Liver (tissue), 9 donors: Measurements from ENCODE around the gene DUSP16. TPM values are rescaled to one million over a fixed set of nuclear protein-coding genes. Genes with fewer than 3 reads are reported as not detected.

ENCODE experiments used
- DNase-seq: peaks from one replicate; pipeline ENCODE4 v3.0.0-alpha.2; 2017; ENCODE audit warnings: low spot score
- H3K27ac ChIP-seq, 2 donors: one replicate each; pipeline ENCODE4 v1.7.0; 2013; ENCODE audit warnings: inconsistent platforms in 2 of 2, low read length in 2 of 2, control low read depth in 1 of 2, low read depth in 1 of 2, mild to moderate bottlenecking in 1 of 2
- H3K27me3 ChIP-seq, 4 donors: one replicate each; pipeline versions ENCODE4 v1.6.1 to v1.7.0; 2013; ENCODE audit warnings: low read length in 3 of 4, inconsistent platforms in 1 of 4, mild to moderate bottlenecking in 1 of 4, moderate library complexity in 1 of 4; ENCODE audit not compliant: control insufficient read depth in 4 of 4, insufficient read depth in 4 of 4
- H3K36me3 ChIP-seq, 4 donors: one replicate each; pipeline versions ENCODE4 v1.6.1 to v1.7.0; 2013; ENCODE audit warnings: low read length in 3 of 4, mild to moderate bottlenecking in 3 of 4, low read depth in 1 of 4, moderate library complexity in 1 of 4; ENCODE audit not compliant: control insufficient read depth in 4 of 4, insufficient read depth in 3 of 4
- H3K4me1 ChIP-seq, 4 donors: one replicate each; pipeline versions ENCODE4 v1.6.1 to v1.7.0; 2013; ENCODE audit warnings: low read length in 3 of 4, mild to moderate bottlenecking in 3 of 4, moderate library complexity in 1 of 4; ENCODE audit not compliant: control insufficient read depth in 4 of 4, insufficient read depth in 4 of 4
- H3K4me3 ChIP-seq, 3 donors: one replicate each; pipeline versions ENCODE4 v1.6.1 to v1.7.0; 2013; ENCODE audit warnings: low read length in 3 of 3, control low read depth in 1 of 3, low read depth in 1 of 3, mild to moderate bottlenecking in 1 of 3
- H3K9ac ChIP-seq, 2 donors: one replicate each; pipeline ENCODE4 v1.7.0; 2013; ENCODE audit warnings: low read length in 2 of 2, mild to moderate bottlenecking in 2 of 2, moderate library complexity in 2 of 2, control low read depth in 1 of 2, low read depth in 1 of 2
- H3K9me3 ChIP-seq, 4 donors: one replicate each; pipeline versions ENCODE4 v1.6.1 to v1.7.0; 2013; ENCODE audit warnings: low read length in 3 of 4; ENCODE audit not compliant: control insufficient read depth in 4 of 4
- ATF3 ChIP-seq: IDR thresholded peaks from 2 replicates; pipeline ENCODE4 v1.6.1; 2016; ENCODE audit warnings: antibody characterized with exemption
- CTCF ChIP-seq: fragments of 150-350 bp; IDR thresholded peaks from 2 replicates; pipeline ENCODE4 v1.5.1; 2017; ENCODE audit warnings: improper control_type of control experiment, low read depth, low read length; ENCODE audit not compliant: missing input control
- EGR1 ChIP-seq, 2 donors: IDR thresholded peaks; 2 replicates each; pipeline ENCODE4 v1.6.1; 2016 to 2018; ENCODE audit warnings: antibody characterized with exemption in 2 of 2, low read depth in 2 of 2
- FOXA1 ChIP-seq: IDR thresholded peaks from 2 replicates; pipeline ENCODE4 v1.6.1; 2016; ENCODE audit warnings: antibody characterized with exemption
- FOXA2 ChIP-seq: IDR thresholded peaks from 2 replicates; pipeline ENCODE4 v1.6.1; 2016; ENCODE audit warnings: antibody characterized with exemption
- GABPA ChIP-seq, 2 donors: IDR thresholded peaks in 1 of 2; conservative IDR thresholded peaks in 1 of 2; 2 replicates each; pipeline ENCODE4 v1.6.1; 2016; ENCODE audit warnings: antibody characterized with exemption in 2 of 2, mild to moderate bottlenecking in 1 of 2, moderate library complexity in 1 of 2
- HNF4A ChIP-seq, 2 donors: conservative IDR thresholded peaks; 2 replicates each; pipeline ENCODE4 v1.6.1; 2016; ENCODE audit warnings: antibody characterized with exemption in 2 of 2, mild to moderate bottlenecking in 2 of 2
- HNF4G ChIP-seq: IDR thresholded peaks from 2 replicates; pipeline ENCODE4 v1.6.1; 2016; ENCODE audit warnings: antibody characterized with exemption
- JUND ChIP-seq, 2 donors: IDR thresholded peaks; 2 replicates each; pipeline ENCODE4 v1.6.1; 2016; ENCODE audit warnings: antibody characterized with exemption in 2 of 2
- MAX ChIP-seq: IDR thresholded peaks from 2 replicates; pipeline ENCODE4 v1.6.1; 2016; ENCODE audit warnings: antibody characterized with exemption
- NR2F2 ChIP-seq: IDR thresholded peaks from 2 replicates; pipeline ENCODE4 v1.6.1; 2016; ENCODE audit warnings: antibody characterized with exemption
- RAD21 ChIP-seq, 2 donors: IDR thresholded peaks; 2 replicates each; pipeline ENCODE4 v1.6.1; 2016; ENCODE audit warnings: antibody characterized with exemption in 2 of 2, mild to moderate bottlenecking in 2 of 2
- REST ChIP-seq: IDR thresholded peaks from 2 replicates; pipeline ENCODE4 v1.6.1; 2016; ENCODE audit warnings: antibody characterized with exemption, mild to moderate bottlenecking
- RXRA ChIP-seq, 2 donors: IDR thresholded peaks; 2 replicates each; pipeline ENCODE4 v1.6.1; 2017 to 2018; ENCODE audit warnings: antibody characterized with exemption in 2 of 2, mild to moderate bottlenecking in 1 of 2
- SP1 ChIP-seq: IDR thresholded peaks from 2 replicates; pipeline ENCODE4 v1.6.1; 2018; ENCODE audit warnings: antibody characterized with exemption, mild to moderate bottlenecking
- TAF1 ChIP-seq: conservative IDR thresholded peaks from 2 replicates; pipeline ENCODE4 v1.6.1; 2016; ENCODE audit warnings: antibody characterized with exemption, mild to moderate bottlenecking
- YY1 ChIP-seq: IDR thresholded peaks from 2 replicates; pipeline ENCODE4 v1.6.1; 2016; ENCODE audit warnings: antibody characterized with exemption, mild to moderate bottlenecking
- ZBTB33 ChIP-seq: IDR thresholded peaks from 2 replicates; pipeline ENCODE4 v1.6.1; 2016; ENCODE audit warnings: antibody characterized with exemption
- WGBS: extraction: QIAGEN DNeasy Blood & Tissue Kit; methylation state at CpG from one replicate; pipeline ENCODE4 v1.1.7; 2013; 5-methylcytosine and 5-hydroxymethylcytosine counted together
- polyA plus RNA-seq, 2 donors: library from polyadenylated mRNA; stranded (reverse) in 1 of 2; unstranded in 1 of 2; fragments of 200-250 nt in 1 of 2; fragments of >200 nt in 1 of 2; fragmentation: Nextera tagmentation in 1 of 2; extraction: Ambion mirVana in 1 of 2; gene quantifications; one replicate each; pipeline versions ENCODE4 v1.2.1 to v1.2.3, GENCODE V29; 2013 to 2015
- total RNA-seq, 2 donors: library from RNA; depleted of rRNA; stranded (reverse); fragments of >200 nt; gene quantifications; one replicate each; pipeline ENCODE4 v1.2.3, GENCODE V29; 2014
- donor health status: healthy.
- donor health status: healthy.
- donor health status: healthy.
- donor health status: healthy.
- donor health status: healthy.

Gene DUSP16
- total and polyA plus RNA-seq, 4 donors = 7.8 to 56.4 (median 19.1) TPM

GRCh38 chr12:12538535-12538934 lies 24.1 kb downstream of the DUSP16 start:
- no peaks in the 10 kb centered on the region for H3K27me3 ChIP-seq
- 74% methylated on average over 3 of the region's 3 CpGs for WGBS
- peaks cover 4 to 9% (median 7%) of the 10 kb centered on the region in 4 donors for H3K4me1 ChIP-seq
- H3K4me3 ChIP-seq = no peak overlapping the region
- no peaks in the 10 kb centered on the region for H3K9me3 ChIP-seq
- peaks cover 0 to 9% (median 8%) of the 10 kb centered on the region in 4 donors for H3K36me3 ChIP-seq
- no peak overlapping the region for H3K27ac ChIP-seq
- DNase-seq = no peak
- no peak overlapping the region for H3K9ac ChIP-seq
- TF ChIP-seq YY1 (peak; percentile 8), TAF1 (no peak)

- Histone ChIP-seq H3K9ac (no peak overlapping the region), H3K27me3 (no peaks in the 10 kb centered on the region), H3K4me1 (peaks cover 4 to 9% (median 6%) of the 10 kb centered on the region in 4 donors), H3K9me3 (no peaks in the 10 kb centered on the region), H3K4me3 (no peak overlapping the region), H3K36me3 (peaks cover 0 to 9% (median 7%) of the 10 kb centered on the region in 4 donors), H3K27ac (no peak overlapping the region)
- DNase-seq = no peak
- TF ChIP-seq RXRA (IDR thresholded peaks at IDR 0.05) = no peak
- no peak for TF ChIP-seq REST
- no peak for TF ChIP-seq HNF4G
- no peak for TF ChIP-seq HNF4A (conservative IDR thresholded peaks at IDR 0.05)
- no peak for TF ChIP-seq ZBTB33
- no peak for TF ChIP-seq ATF3
- no peak for TF ChIP-seq TAF1
- TF ChIP-seq FOXA1 = no peak
- no peak for TF ChIP-seq EGR1 (IDR thresholded peaks at IDR 0.05; ENCODE audit: low read depth in 2 of 2)
- TF ChIP-seq FOXA2 = no peak
- TF ChIP-seq YY1 = no peak
- no peak for TF ChIP-seq CTCF
- no peak for TF ChIP-seq SP1
- TF ChIP-seq JUND (IDR thresholded peaks at IDR 0.05) = no peak
- TF ChIP-seq NR2F2 = no peak
- no peak for TF ChIP-seq RAD21 (IDR thresholded peaks at IDR 0.05)
- TF ChIP-seq GABPA (IDR thresholded peaks at IDR 0.05 in 1 of 2, conservative IDR thresholded peaks at IDR 0.05 in 1 of 2) = no peak
- no peak for TF ChIP-seq MAX
- WGBS = 77% methylated on average over 2 of the region's 2 CpGs
These were observed 25.2 kb downstream of the DUSP16 start for GRCh38 chr12:12537421-12537820.
